HG03135 (cell line): ENCODE measurements around the gene AEBP1.
A peak's percentile ranks its signal among the peaks of the same experiment; 100 is the strongest.

Experiments used
- ATAC-seq: cut with Tn5 transposase; IDR thresholded peaks from one replicate; pipeline ENCODE4 v1.9.1; 2021; ENCODE audit warnings: mild to moderate bottlenecking, moderate library complexity; ENCODE audit not compliant: unreplicated experiment

The AEBP1 gene

DNA sequence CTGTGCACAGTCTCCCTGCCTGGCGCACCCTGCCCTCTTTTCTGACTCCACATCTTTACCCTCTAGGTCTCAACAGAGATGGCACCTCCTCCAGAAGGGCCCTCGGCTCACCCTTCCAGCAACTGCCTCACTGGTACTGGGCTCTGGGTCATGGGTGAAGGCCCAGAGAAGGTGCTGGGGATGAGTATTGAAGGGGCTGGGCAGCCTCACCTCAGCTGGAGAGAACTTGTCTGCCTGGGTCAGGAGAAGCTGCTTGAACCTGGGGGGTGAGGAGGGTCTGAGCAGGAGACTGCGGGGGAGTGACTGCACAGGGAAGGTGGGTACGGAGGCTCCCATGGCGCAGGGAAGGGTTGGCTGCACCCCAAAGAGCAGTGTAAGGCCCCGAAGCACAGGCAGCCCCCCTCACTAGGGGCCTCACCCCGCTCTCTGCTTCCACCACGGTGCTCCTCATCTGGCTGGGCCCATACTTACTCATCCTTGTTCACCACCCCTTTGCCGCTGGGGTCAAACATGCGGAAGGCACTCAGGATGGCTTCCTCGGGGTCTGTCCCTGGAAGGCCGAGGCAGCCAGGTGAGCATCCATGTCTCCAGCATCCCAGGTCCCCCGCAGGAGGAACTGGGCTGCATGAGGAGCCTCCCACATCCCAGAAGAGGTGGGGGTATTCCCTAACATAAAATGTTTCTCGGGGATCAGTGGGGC is 35.3 kb downstream of the AEBP1 start:
- no peak for ATAC-seq

GRCh38 chr7:44140341-44140740 is 36.2 kb downstream of the AEBP1 start:
- ATAC-seq = no peak

- no peak for ATAC-seq
Observed at GRCh38 chr7:44141221-44141850, 37.2 kb downstream of the AEBP1 start, which contains the start of gene MYL7. Gene MYL7, minus strand, starts transcription at chr7:44141332. Its CDS starts 27 bp downstream, at chr7:44141305.

DNA sequence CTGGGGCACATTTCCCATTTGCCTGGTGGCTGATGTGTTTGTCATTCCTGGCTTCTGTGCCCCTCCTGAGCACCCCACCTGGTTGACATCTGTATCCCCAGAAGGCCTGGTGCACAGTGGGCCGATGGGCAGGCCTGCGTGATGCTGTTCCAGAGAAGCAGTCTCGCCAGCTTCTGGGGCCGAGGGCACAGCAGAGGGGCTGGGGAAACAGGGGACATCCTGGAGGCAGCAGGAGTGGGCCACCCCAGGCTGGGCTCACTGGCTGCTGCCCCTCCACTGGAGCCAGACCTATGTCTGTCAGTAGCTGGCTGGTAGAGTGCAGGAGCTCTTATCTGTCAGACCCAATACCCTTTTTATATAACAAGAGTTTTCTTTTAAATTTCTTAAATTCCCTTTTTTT is 37.9 kb downstream of the AEBP1 start:
- ATAC-seq = no peak

DNA sequence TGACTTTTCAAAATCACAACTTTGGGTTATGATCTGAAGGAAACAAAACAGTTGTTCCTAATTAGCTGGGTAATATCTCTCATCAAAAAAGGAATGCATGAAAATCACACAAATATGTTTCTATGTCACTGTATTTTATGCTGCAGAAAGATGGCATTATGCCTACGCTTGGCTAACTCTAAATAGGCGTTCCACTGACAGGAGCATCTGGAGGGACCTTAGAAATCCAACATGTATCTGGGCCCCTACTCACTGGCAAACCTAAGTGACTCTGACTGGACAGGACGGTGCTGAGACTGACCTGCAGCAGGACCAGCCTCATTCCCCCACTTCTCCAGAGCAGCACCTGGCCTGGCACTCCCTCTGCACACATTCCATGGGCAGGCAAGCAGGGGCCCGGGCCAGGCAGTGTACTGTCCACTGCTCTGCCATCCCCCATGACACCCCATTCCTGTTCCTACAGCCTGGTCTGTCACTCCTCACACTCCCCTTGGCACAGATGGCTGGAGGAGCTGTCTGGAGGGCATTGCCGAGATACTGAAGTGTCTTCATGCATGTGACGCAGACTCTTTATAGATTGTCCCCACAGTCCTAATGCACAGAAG is 39.6 kb downstream of the AEBP1 start:
- no peak for ATAC-seq

DNA sequence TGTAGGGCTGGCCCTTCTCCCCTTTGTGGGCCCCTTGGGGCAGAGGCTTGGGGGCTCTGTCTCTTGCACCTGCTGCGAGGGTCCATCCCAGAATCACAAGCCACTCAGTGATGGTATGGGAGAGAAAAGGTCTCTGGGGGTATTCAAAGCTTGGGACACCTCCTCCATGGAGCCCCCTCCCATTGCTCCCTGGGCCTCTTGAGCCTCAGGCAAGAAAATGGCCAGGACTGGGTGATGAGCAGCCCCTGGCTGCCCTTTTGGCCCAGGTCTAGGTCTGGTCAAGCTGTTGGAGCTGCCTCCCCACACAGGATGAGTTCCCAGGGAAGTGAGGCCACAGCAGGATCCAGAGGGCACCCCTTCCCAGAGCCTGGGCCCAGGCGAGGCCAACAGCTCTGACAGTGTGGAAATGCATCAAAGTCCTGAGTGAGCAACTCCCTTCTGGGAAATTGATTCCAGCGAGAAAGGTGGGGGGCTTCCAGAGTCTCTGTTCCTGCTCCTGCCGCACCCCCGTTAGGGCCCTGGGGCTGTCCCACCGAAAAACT is 40.4 kb downstream of the AEBP1 start:
- no peak for ATAC-seq

- no peak for ATAC-seq
Observed at GRCh38 chr7:44144968-44145478, 40.9 kb downstream of the AEBP1 start.

DNA sequence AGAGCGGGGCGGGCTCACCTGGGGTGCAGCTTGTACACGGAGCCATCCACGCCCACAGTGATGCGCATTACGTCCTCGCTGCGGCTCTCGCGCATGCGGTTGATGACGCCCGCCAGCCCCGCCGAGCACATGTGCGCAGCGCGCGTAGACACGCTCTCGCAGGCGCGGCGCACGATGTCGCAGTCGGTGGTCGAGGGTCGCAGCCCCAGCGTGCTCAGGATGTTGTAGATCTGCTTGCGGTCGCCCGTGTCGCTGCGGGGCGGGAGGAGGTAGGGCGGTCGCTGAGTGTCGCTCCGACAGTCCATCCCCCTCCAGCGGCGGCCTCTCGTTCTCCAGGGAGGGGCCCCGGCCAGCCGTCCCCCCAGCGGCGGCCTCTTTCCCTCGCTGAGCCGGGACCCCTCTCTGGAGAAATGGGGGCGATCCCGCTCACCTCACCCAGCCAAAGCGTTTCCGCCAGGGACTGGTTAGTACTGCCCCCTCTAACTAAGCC is 41.4 kb downstream of the AEBP1 start:
- no peak for ATAC-seq

- ATAC-seq = no peak
Observed at GRCh38 chr7:44145969-44146911, 42.1 kb downstream of the AEBP1 start.

GRCh38 chr7:44147026-44147991 is 43.2 kb downstream of the AEBP1 start:
- no peak for ATAC-seq

DNA sequence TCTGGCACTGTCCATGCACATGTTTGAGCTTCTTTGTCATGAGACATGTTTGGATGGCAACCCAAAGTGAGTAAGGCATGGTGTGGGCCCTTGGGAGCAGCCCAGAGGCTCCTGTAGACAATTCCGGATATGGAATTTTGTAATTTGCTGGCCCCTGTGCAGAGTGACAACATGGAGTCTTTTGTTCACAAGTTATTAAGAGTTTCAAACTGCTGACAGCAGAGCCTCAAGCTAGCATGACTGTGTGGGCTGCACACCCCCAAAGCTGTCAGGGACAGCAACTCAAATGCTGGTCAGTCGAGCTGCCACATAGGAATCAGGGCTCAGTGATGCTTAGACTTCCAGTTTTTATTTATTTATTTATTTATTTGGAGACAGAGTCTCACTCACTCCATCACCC is 44.0 kb downstream of the AEBP1 start:
- no peak for ATAC-seq

DNA sequence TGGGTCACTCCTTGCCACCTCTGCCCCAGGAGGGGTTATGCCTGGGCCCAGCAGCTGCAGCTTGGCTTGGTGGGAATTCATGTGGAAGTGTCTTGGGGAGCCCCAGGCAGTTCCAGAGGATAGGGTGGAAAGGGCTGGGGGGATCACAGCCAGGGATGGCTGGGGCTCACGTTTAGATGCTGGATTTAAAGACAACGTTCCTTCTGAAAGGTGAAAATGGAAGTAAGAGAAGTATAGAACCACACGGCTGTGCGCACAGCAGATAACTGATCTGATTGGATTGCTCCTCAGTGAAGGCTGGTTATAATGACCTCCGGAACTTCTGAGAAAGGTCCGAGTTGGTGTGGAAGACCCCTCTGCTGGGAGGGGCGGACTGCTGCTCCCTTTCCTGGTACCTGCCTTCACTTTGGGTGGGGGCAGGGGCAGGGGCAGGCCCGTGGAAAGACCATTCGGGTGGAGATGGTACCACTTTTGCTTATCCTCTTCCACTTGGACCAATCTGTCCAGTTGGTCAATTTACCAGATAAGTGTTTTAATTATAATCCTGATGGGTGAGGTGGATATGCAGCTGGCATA is 44.9 kb downstream of the AEBP1 start:
- ATAC-seq = no peak

DNA sequence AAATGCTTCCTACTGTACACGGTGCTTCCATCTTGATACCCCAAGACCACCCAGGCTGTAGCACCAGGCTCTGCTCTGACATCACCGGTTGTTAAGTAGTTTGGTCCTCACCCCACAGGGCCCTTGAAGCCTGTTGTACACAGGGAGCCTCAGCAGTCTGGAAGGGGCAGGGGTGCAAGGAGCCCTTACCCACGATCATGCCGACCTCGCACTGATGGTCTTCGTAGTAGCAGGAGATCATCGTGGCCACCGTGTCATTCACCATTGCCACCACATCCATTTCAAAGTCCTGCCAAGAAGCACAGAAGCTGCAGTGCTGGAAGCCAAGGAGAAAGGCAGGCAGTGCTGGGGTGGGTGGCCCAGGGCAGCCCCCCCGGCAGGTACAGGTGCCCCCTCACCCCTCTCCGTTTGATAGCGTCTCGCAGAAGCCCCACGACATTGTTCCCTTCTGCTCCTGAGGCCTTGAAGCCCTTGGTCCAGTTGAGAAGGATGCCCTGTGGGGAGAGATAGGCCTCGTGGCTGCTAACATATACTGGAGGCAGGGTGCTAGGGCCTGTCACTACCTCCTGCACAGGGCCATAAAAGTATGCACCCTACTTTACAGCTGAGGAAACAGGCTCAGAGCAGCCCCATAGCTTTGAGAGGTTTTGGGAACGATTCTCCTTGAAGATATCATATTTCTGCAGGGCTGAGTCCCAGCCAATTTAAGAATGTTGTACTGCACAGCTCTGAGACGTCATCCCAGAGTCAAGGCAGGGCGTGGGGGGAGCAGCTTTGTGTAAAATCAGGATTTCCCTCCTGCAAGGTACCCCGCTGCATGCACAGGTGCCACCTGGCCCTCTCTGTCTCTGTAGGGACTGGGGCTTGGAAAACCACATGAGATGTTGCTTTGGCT is 45.7 kb downstream of the AEBP1 start:
- no peak for ATAC-seq

DNA sequence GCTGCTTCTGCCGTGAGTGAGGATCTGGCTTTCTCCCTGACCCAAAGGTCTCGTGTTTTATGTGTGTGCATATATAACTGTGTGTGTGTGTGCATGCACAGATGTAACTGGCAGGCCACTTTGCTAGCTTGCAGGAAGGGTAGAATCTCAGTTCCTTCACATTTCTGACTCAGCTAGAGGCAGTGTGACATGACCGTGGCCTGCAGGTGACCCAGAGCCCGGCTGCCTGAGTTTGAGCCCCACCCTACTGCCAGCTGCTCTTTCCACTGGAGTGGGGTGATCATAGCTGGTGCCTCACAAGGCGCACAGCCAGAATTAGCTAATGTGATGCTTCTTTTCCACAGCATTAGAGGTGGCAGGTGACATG is 46.3 kb downstream of the AEBP1 start:
- peak; percentile 50 for ATAC-seq

DNA sequence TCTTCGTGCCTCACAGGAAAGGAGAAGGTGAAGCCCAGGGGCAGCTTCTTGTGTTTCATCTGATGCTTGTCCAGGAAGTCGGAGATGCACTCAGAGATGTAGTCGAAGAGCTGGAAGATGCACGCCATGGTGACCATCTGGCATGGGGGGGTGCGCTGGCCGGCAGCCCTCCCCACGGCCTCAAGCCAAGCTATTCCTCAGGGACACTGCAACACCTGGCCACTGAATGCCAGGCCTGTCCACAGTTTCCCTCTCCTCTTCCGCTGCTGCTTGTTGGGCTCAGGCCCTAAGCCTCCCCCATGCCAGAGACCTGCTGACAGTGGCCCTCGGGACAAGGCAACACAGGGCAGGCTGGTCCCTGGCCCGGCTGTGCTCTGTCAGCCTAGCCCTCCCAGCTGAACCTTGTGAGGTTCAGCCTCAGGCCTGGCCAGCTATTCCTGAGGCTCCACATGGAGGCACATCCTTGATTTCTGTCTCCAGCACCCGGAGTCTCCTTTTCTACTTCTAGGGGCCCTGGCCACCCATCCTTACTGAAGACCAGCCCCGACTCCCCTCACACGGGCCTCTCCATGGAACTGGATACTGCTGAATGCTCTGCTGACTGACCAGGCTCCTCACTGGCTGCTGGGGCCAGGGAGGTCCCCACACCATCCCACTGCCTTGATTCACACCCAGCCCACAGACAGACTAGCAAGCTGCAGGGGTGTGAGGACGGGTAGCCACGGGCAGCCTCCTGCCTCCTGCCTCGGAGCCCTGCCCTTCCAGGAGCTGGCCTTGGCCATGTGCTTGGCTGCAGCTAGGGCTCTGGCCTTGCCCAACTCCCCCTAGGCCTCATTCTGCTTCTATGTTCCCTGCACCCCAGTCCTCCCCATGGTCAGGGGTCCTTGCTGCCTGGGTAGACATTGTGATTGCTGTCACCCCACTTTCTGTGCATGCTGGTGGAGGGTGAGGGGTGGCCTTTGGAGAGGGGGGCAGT is 47.1 kb downstream of the AEBP1 start:
- ATAC-seq = no peak

DNA sequence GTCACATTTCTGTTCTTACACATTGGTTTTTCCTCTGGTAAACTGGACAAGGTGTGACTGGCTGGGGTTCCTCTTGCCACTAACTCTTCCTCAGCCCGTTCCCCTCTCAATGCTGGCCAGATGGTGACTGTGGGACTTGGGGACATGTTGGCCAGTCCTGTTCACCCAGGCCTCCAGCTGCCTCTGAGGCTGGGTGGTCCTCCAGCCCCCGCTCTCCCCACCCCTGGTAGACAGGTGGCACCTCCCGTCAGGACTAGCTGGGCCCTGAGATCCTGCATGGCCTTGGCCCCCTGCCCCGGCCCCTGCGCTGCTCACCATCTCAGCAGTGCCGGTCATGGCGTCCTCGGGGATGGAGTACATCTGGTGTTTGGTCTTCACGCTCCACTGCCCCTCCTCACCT is 47.8 kb downstream of the AEBP1 start:
- ATAC-seq = no peak
